Rectal smooth muscle tissue (tissue), 1 donor: Measurements from ENCODE around the gene SNTB2.

Source experiments
- H3K27ac ChIP-seq: one replicate; pipeline ENCODE4 v1.7.0; 2013; ENCODE audit warnings: low read depth, low read length, inconsistent platforms
- H3K27me3 ChIP-seq: one replicate; pipeline ENCODE4 v1.7.0; 2013; ENCODE audit warnings: low read length; ENCODE audit not compliant: control insufficient read depth, insufficient read depth
- H3K36me3 ChIP-seq: one replicate; pipeline ENCODE4 v1.7.0; 2013; ENCODE audit warnings: low read length; ENCODE audit not compliant: control insufficient read depth, insufficient read depth
- H3K4me1 ChIP-seq: one replicate; pipeline ENCODE4 v1.7.0; 2013; ENCODE audit warnings: low read length; ENCODE audit not compliant: control insufficient read depth, insufficient read depth
- H3K4me3 ChIP-seq: one replicate; pipeline ENCODE4 v1.7.0; 2013; ENCODE audit warnings: low read length
- H3K9ac ChIP-seq: one replicate; pipeline ENCODE4 v1.7.0; 2013; ENCODE audit warnings: low read length

The SNTB2 gene

DNA sequence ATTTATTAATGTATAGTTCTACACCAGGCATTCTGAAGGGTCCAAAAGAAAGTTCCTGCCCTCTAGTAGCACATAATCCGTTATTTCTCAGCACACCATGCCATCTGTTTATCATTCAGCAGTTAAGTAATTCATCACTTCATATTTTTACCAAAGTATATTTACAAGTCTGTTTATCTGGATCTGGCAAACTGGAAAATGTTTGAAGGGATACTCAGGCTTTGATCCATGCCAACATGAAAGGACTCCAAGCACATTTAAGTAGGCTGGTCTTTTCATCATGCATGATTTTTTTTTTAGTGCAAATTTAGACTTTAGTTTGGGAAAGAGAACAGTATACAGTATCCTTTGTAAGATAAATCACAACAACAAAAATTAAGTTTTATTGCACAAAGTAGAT is 120.1 kb downstream of the SNTB2 start:
- H3K4me3 ChIP-seq, result no peak overlapping the region
- no peak overlapping the region for H3K9ac ChIP-seq
- no peak overlapping the region for H3K27ac ChIP-seq
- H3K36me3 ChIP-seq, result no peaks in the 10 kb centered on the region
- peaks cover 5% of the 10 kb centered on the region for H3K4me1 ChIP-seq
- no peaks in the 10 kb centered on the region for H3K27me3 ChIP-seq

GRCh38 chr16:69307856-69308255 is 120.9 kb downstream of the SNTB2 start:
- Histone ChIP-seq H3K36me3 (no peaks in the 10 kb centered on the region), H3K4me1 (peaks cover 5% of the 10 kb centered on the region), H3K9ac (no peak overlapping the region), H3K27me3 (no peaks in the 10 kb centered on the region), H3K4me3 (no peak overlapping the region), H3K27ac (no peak overlapping the region)

- no peak overlapping the region for H3K27ac ChIP-seq
- no peak overlapping the region for H3K9ac ChIP-seq
- no peak overlapping the region for H3K4me3 ChIP-seq
- H3K27me3 ChIP-seq, result no peaks in the 10 kb centered on the region
- no peaks in the 10 kb centered on the region for H3K36me3 ChIP-seq
- peaks cover 5% of the 10 kb centered on the region for H3K4me1 ChIP-seq
These were observed 122.4 kb downstream of the SNTB2 start for GRCh38 chr16:69309316-69309715.

GRCh38 chr16:69310653-69311532 is 123.9 kb downstream of the SNTB2 start, which contains the start of gene VPS4A:
Gene VPS4A (plus strand): TSS chr16:69311350. CDS start chr16:69311512, 162 bp downstream.
- peaks cover 5% of the 10 kb centered on the region for H3K4me1 ChIP-seq

GRCh38 chr16:69311533-69312387 is 124.8 kb downstream of the SNTB2 start:
- Histone ChIP-seq H3K4me3 (peak overlapping the region; percentile 89), H3K27me3 (no peaks in the 10 kb centered on the region), H3K9ac (peak overlapping the region; percentile 46), H3K27ac (peak overlapping the region; percentile 83), H3K4me1 (peaks cover 5% of the 10 kb centered on the region), H3K36me3 (peaks cover 13% of the 10 kb centered on the region)

More at GRCh38 chr16:69310653-69311532, 123.9 kb downstream of the SNTB2 start, which contains the start of gene VPS4A:
- Histone ChIP-seq H3K36me3 (peaks cover 4% of the 10 kb centered on the region), H3K27me3 (no peaks in the 10 kb centered on the region), H3K27ac (peak within 1 kb of the TSS; percentile 83), H3K4me3 (peak within 1 kb of the TSS; percentile 89), H3K9ac (peak within 1 kb of the TSS; percentile 46)

DNA sequence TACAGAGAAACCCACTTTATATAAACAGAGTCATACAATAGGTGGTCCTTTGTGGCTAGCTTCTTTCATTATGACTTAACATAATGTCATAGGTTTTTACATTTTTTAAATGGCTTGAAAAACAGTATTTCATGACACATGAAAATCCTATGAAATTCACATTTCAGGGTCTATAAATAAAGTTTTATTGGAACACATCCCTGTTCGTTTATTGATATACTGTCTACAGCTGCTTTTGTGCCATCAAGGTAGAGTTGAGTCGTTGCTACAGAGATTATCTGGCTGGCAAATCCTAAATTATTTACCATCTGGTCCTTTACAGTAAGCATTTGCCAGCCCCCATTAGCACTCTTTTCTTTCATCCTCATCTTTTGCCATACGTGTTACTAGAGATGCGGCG is 126.5 kb downstream of the SNTB2 start:
- no peak overlapping the region for H3K27ac ChIP-seq
- no peak overlapping the region for H3K4me3 ChIP-seq
- H3K9ac ChIP-seq, result no peak overlapping the region
- H3K36me3 ChIP-seq, result peaks cover 20% of the 10 kb centered on the region
- H3K4me1 ChIP-seq, result peaks cover 5% of the 10 kb centered on the region
- no peaks in the 10 kb centered on the region for H3K27me3 ChIP-seq

DNA sequence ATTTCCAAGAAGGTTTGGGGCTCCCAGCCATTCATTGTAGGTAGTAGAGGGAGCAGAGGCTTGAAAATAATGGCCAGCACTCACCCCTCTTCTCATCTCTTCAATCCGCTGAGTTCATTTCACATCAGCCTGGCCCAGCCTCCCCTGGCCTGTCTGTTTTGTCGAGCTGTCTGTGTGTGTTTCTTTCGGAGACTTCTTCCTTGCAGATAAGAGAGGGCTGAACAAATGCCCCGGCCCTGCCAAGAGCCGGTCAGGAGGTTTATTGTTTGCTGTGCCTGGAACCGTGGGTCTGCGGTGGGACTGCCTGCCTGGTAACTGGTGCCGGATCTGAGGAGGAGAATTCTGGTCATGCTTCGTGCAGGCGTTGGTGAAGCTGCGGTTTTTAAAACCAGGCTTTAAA is 127.6 kb downstream of the SNTB2 start:
- Histone ChIP-seq H3K36me3 (peaks cover 30% of the 10 kb centered on the region), H3K27ac (no peak overlapping the region), H3K9ac (no peak overlapping the region), H3K4me1 (peaks cover 5% of the 10 kb centered on the region), H3K27me3 (no peaks in the 10 kb centered on the region), H3K4me3 (no peak overlapping the region)

GRCh38 chr16:69315486-69316311 is 128.7 kb downstream of the SNTB2 start:
- Histone ChIP-seq H3K36me3 (peaks cover 42% of the 10 kb centered on the region), H3K4me3 (no peak overlapping the region), H3K4me1 (peaks cover 1% of the 10 kb centered on the region), H3K27me3 (no peaks in the 10 kb centered on the region), H3K27ac (no peak overlapping the region), H3K9ac (no peak overlapping the region)

GRCh38 chr16:69316595-69317034 is 129.7 kb downstream of the SNTB2 start:
- Histone ChIP-seq H3K4me3 (no peak overlapping the region), H3K36me3 (peaks cover 50% of the 10 kb centered on the region), H3K27ac (no peak overlapping the region), H3K9ac (no peak overlapping the region), H3K27me3 (no peaks in the 10 kb centered on the region), H3K4me1 (no peaks in the 10 kb centered on the region)

- Histone ChIP-seq H3K36me3 (peaks cover 66% of the 10 kb centered on the region), H3K27me3 (no peaks in the 10 kb centered on the region), H3K4me1 (no peaks in the 10 kb centered on the region), H3K27ac (no peak overlapping the region), H3K4me3 (no peak overlapping the region), H3K9ac (no peak overlapping the region)
These were observed 131.4 kb downstream of the SNTB2 start for GRCh38 chr16:69318177-69318910.

DNA sequence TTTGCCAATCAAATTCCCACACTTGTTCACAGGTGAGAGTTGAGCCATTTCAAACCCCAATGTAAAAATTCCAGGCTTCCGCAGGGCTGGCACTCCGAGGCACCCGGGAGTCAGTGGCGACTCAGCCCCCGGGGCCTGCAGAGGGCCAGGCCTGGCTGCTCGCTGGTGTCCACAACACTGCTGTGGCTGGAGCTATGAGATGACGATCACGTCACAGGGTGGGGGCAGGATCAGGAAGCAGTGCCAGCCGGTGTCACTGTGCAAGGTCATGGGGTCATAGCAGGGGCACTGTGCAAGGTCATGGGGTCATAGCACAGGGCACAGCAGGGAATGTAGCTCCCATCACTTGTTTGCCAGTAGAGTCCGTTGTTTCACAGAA is 131.9 kb downstream of the SNTB2 start:
- Histone ChIP-seq H3K4me1 (no peaks in the 10 kb centered on the region), H3K4me3 (no peak overlapping the region), H3K9ac (no peak overlapping the region), H3K27me3 (no peaks in the 10 kb centered on the region), H3K36me3 (peaks cover 67% of the 10 kb centered on the region), H3K27ac (no peak overlapping the region)
